ENCODE data around the gene KIAA0513.
A peak's percentile ranks its signal among the peaks of the same experiment; 100 is the strongest.

KIAA0513 gene

DNA sequence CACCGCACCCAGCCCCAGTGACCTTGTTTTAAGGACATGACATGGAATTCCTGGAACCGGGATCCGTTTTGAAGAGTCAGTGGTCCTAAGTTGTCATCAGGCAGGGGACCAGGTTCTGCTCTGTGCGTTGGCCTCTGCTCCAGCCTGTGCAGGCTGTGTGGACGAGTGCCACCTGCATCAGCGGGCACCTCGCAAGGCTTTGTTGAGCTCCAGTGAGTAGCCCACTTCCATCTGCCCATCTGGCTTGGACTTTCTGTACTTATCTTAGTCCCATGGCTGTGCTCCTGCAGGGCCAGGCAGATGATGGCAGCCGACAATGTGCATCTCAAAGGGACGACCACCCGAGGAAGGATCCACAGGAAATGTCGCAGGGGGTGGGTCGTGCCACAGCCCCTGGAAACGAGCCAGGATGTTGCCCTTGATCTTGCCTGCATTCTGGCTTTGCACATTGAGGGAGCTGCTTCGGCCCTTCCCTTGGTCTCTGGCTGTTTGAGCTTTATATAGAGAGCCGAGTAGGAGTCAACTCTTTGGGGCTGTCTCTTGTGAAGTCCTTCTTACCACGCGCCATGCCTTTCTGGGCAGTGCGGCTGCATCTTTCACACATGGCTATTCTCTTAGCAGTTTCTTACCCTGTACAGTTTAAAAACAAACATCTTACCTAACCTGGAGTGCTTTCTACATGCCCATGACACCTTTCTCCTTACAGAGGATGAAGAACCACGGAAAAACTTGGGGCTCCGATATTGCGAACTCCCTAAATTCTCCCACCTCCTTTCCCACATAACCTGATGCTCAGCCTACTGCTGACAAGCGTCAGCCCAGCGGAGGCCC lies 18.3 kb downstream of the KIAA0513 start:
- Histone ChIP-seq H2BK5ac (ENCODE audit: low read length) (no peak overlapping the region), H3K4me2 (ENCODE audit: insufficient read depth, low read length, poor library complexity, severe bottlenecking) (no peak overlapping the region)
- no peak for DNase-seq (ENCODE audit: low spot score)

DNA sequence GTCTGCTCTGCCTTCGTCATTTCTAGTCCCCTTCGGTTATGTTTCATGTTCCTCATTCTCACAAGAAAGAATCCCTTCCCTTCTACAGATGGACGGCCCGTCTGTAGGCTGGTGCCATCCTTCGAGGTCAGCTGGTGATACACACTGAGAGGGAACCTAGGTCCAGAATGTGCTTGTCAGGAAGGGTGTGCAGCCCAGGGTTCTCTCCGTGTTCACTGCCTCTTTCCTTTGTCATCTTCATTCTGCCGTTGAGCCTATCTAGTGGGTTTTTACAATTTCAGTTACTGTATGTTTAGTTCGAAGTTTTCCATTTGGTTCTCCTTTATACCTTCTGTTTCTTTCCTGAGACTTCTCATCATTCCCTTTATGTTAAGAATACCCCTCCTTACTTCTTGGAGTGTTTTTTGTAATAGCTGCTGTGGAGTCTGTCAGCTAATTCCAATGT lies 18.9 kb downstream of the KIAA0513 start:
- Histone ChIP-seq H3K27ac (replicated peaks; ENCODE audit: low read length) (no peak overlapping the region), H3K4me1 (ENCODE audit: control insufficient read depth in 2 of 2, insufficient read depth in 1 of 2, low read depth in 1 of 2, low read length in 2 of 2) (peaks cover 1 to 4% of the 10 kb centered on the region in 2 donors), H3K4me2 (ENCODE audit: insufficient read depth, low read length, poor library complexity, severe bottlenecking) (no peak overlapping the region), H3K4ac (ENCODE audit: low read length) (no peak overlapping the region), H3K18ac (ENCODE audit: low read length) (no peak overlapping the region), H2BK5ac (ENCODE audit: low read length) (no peak overlapping the region), H3K14ac (ENCODE audit: low read length) (no peak overlapping the region), H2AK5ac (ENCODE audit: low read depth, low read length) (no peak overlapping the region), H2BK12ac (ENCODE audit: low read length) (no peak overlapping the region), H3K23ac (ENCODE audit: low read depth, low read length, poor library complexity) (no peak overlapping the region), H2AFZ (ENCODE audit: low read length) (no peak overlapping the region), H3K4me3 (ENCODE audit: low read length in 2 of 2) (no peak overlapping the region), H3K27me3 (ENCODE audit: control insufficient read depth in 3 of 3, insufficient read depth in 3 of 3, low read depth in 1 of 3, low read length in 3 of 3) (no peaks in the 10 kb centered on the region), H4K91ac (ENCODE audit: low read depth, low read length, poor library complexity) (no peak overlapping the region), H4K8ac (ENCODE audit: low read depth, low read length) (no peak overlapping the region), H3K9ac (ENCODE audit: low read depth, low read length, poor library complexity) (no peak overlapping the region), H2BK15ac (ENCODE audit: low read length) (no peak overlapping the region), H3K36me3 (replicated peaks in 1 of 2; ENCODE audit: control insufficient read depth in 2 of 2, insufficient read depth in 2 of 2, low read length in 2 of 2) (no peaks in the 10 kb centered on the region), H3K79me1 (ENCODE audit: low read depth, low read length) (no peaks in the 10 kb centered on the region), H3K9me3 (replicated peaks in 1 of 2; ENCODE audit: control insufficient read depth in 2 of 2, insufficient read depth in 1 of 2, low read depth in 1 of 2, low read length in 2 of 2) (no peaks in the 10 kb centered on the region), H2BK120ac (ENCODE audit: low read depth, low read length) (no peak overlapping the region)
- no CpG with 5 or more reads among the region's 8 CpGs for WGBS, 2 donors (ENCODE audit: extremely low coverage in 2 of 2, insufficient read length in 2 of 2, insufficient replicate concordance in 1 of 2)
- no peak for DNase-seq (ENCODE audit: low spot score)

More for the DNA sequence above, 18.3 kb downstream of the KIAA0513 start:
- Histone ChIP-seq H2BK15ac (ENCODE audit: low read length) (no peak overlapping the region), H4K91ac (ENCODE audit: low read depth, low read length, poor library complexity) (no peak overlapping the region), H3K79me1 (ENCODE audit: low read depth, low read length) (no peaks in the 10 kb centered on the region), H3K23ac (ENCODE audit: low read depth, low read length, poor library complexity) (no peak overlapping the region), H3K9ac (ENCODE audit: low read depth, low read length, poor library complexity) (peak overlapping the region; percentile 36), H4K8ac (ENCODE audit: low read depth, low read length) (no peak overlapping the region), H2AK5ac (ENCODE audit: low read depth, low read length) (peak overlapping the region; percentile 78), H2BK120ac (ENCODE audit: low read depth, low read length) (no peak overlapping the region), H3K4ac (ENCODE audit: low read length) (no peak overlapping the region), H3K36me3 (replicated peaks in 1 of 2; ENCODE audit: control insufficient read depth in 2 of 2, insufficient read depth in 2 of 2, low read length in 2 of 2) (no peaks in the 10 kb centered on the region), H2AFZ (ENCODE audit: low read length) (no peak overlapping the region), H3K27ac (replicated peaks; ENCODE audit: low read length) (no peak overlapping the region), H3K9me3 (replicated peaks in 1 of 2; ENCODE audit: control insufficient read depth in 2 of 2, insufficient read depth in 1 of 2, low read depth in 1 of 2, low read length in 2 of 2) (no peaks in the 10 kb centered on the region), H3K27me3 (ENCODE audit: control insufficient read depth in 3 of 3, insufficient read depth in 3 of 3, low read depth in 1 of 3, low read length in 3 of 3) (no peaks in the 10 kb centered on the region), H3K18ac (ENCODE audit: low read length) (no peak overlapping the region), H3K4me1 (ENCODE audit: control insufficient read depth in 2 of 2, insufficient read depth in 1 of 2, low read depth in 1 of 2, low read length in 2 of 2) (peaks cover 1 to 5% of the 10 kb centered on the region in 2 donors), H2BK12ac (ENCODE audit: low read length) (no peak overlapping the region), H3K14ac (ENCODE audit: low read length) (peak overlapping the region; percentile 47), H3K4me3 (ENCODE audit: low read length in 2 of 2) (no peak overlapping the region)
- WGBS, 2 donors (ENCODE audit: extremely low coverage in 2 of 2, insufficient read length in 2 of 2, insufficient replicate concordance in 1 of 2), result no CpG with 5 or more reads among the region's 23 CpGs

DNA sequence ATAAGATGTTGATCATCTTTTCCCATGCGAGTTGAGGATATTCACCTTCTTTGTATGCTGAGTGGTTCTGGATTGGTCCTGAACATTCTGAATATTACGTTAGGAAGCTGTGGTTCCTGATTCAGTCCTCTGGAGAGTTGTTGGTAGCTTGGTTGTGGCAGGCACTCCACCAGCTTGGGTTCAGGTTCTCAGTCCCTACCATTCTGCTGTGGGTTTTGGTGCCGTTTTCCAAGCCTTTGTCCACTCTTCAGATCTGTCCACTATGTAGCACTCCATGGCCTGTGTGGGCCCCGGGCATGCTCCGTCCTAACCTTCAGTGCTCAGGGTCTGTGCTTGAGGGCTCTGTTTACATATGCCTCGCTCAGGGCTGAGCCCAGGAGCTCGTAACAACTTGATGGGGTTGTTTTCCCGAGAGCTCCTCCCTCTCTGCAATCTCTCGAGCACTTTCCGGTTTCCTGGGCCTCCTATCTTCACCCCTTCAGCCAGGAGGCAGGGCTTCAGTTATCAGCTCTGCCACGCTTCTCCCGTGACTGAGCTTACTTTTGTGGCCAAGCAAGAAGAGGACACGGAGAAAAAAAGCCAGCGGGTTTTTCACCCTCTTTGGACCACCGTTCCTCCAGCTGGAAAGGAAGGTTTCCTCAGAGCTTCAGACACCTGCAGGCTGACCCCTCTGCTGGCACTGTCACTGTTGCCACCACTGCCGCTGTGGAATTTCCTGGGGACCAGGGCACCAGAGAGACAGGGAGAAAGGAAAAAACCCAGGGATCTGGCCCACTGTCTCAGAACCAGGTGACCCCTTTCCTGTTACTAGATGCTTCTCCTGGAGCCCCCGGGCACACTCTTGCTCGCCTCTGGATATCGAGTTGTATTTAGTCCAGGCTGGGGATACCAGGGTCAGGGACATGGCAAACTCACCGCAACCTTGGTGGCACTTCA lies 19.6 kb downstream of the KIAA0513 start:
- Histone ChIP-seq H3K4me2 (ENCODE audit: insufficient read depth, low read length, poor library complexity, severe bottlenecking) (no peak overlapping the region), H3K23ac (ENCODE audit: low read depth, low read length, poor library complexity) (peak overlapping the region; percentile 61), H2AFZ (ENCODE audit: low read length) (no peak overlapping the region), H2AK5ac (ENCODE audit: low read depth, low read length) (no peak overlapping the region), H2BK12ac (ENCODE audit: low read length) (no peak overlapping the region), H4K8ac (ENCODE audit: low read depth, low read length) (no peak overlapping the region), H3K36me3 (replicated peaks in 1 of 2; ENCODE audit: control insufficient read depth in 2 of 2, insufficient read depth in 2 of 2, low read length in 2 of 2) (no peaks in the 10 kb centered on the region), H3K9ac (ENCODE audit: low read depth, low read length, poor library complexity) (no peak overlapping the region), H3K14ac (ENCODE audit: low read length) (no peak overlapping the region), H4K91ac (ENCODE audit: low read depth, low read length, poor library complexity) (no peak overlapping the region), H2BK15ac (ENCODE audit: low read length) (no peak overlapping the region), H3K4me3 (ENCODE audit: low read length in 2 of 2) (no peak overlapping the region), H3K9me3 (replicated peaks in 1 of 2; ENCODE audit: control insufficient read depth in 2 of 2, insufficient read depth in 1 of 2, low read depth in 1 of 2, low read length in 2 of 2) (no peaks in the 10 kb centered on the region), H2BK5ac (ENCODE audit: low read length) (no peak overlapping the region), H2BK120ac (ENCODE audit: low read depth, low read length) (no peak overlapping the region), H3K27ac (replicated peaks; ENCODE audit: low read length) (no peak overlapping the region), H3K79me1 (ENCODE audit: low read depth, low read length) (no peaks in the 10 kb centered on the region), H3K27me3 (ENCODE audit: control insufficient read depth in 3 of 3, insufficient read depth in 3 of 3, low read depth in 1 of 3, low read length in 3 of 3) (no peaks in the 10 kb centered on the region), H3K18ac (ENCODE audit: low read length) (no peak overlapping the region), H3K4ac (ENCODE audit: low read length) (no peak overlapping the region), H3K4me1 (ENCODE audit: control insufficient read depth in 2 of 2, insufficient read depth in 1 of 2, low read depth in 1 of 2, low read length in 2 of 2) (peaks cover 0 to 4% of the 10 kb centered on the region in 2 donors)
- no CpG with 5 or more reads among the region's 20 CpGs for WGBS, 2 donors (ENCODE audit: extremely low coverage in 2 of 2, insufficient read length in 2 of 2, insufficient replicate concordance in 1 of 2)
- no peak for DNase-seq (ENCODE audit: low spot score)
